SK-N-SH treated with all-trans-retinoic acid at 6 μM for 48 hours (cell line): Measurements from ENCODE around the gene FANCI.

Experiments used
- ATAC-seq: fragments of 200-7000 bp; cut with Tn5 transposase; 3 replicates; pipeline ENCODE4 v1.9.1; 2020; ENCODE audit warnings: mild to moderate bottlenecking, moderate library complexity
- ARNTL ChIP-seq: fragments of 450-650 bp; formaldehyde crosslinking; IDR thresholded peaks from 2 replicates; pipeline ENCODE4 v1.5.0; 2020; ENCODE audit warnings: low read depth, mild to moderate bottlenecking, moderate library complexity, borderline replicate concordance
- CREB5 ChIP-seq: fragments of 250-450 bp; sonication (Bioruptor Pico); IDR thresholded peaks from 2 replicates; pipeline ENCODE4 v1.5.1; 2020; ENCODE audit warnings: low read depth, mild to moderate bottlenecking, moderate library complexity
- CSDC2 ChIP-seq: fragments of 250-450 bp; sonication (Bioruptor Pico); IDR thresholded peaks from 2 replicates; pipeline ENCODE4 v1.5.0; 2020; ENCODE audit warnings: mild to moderate bottlenecking, moderate library complexity
- CSRNP3 ChIP-seq: fragments of 250-450 bp; sonication (Bioruptor Pico); IDR thresholded peaks from 2 replicates; pipeline ENCODE4 v1.5.1; 2021; ENCODE audit warnings: mild to moderate bottlenecking, moderate library complexity
- ESRRG ChIP-seq: fragments of 250-450 bp; sonication (Bioruptor Pico); IDR thresholded peaks from 2 replicates; pipeline ENCODE4 v1.6.1; 2021; ENCODE audit warnings: mild to moderate bottlenecking
- GLIS3 ChIP-seq: fragments of 250-450 bp; sonication (Bioruptor Pico); IDR thresholded peaks from 2 replicates; pipeline ENCODE4 v1.5.0; 2020; ENCODE audit warnings: mild to moderate bottlenecking, moderate library complexity
- ISL1 ChIP-seq: fragments of 250-450 bp; sonication (Bioruptor Pico); IDR thresholded peaks from 2 replicates; pipeline ENCODE4 v2.1.2; 2022; ENCODE audit warnings: mild to moderate bottlenecking, moderate library complexity
- OSR1 ChIP-seq: fragments of 250-450 bp; sonication (Bioruptor Pico); IDR thresholded peaks from 2 replicates; pipeline ENCODE4 v1.8.0; 2022; ENCODE audit warnings: moderate library complexity, mild to moderate bottlenecking, inconsistent platforms
- PATZ1 ChIP-seq: fragments of 250-450 bp; sonication (Bioruptor Pico); IDR thresholded peaks from 2 replicates; pipeline ENCODE4 v1.8.0; 2020; ENCODE audit warnings: mild to moderate bottlenecking, moderate library complexity, borderline replicate concordance
- POU6F1 ChIP-seq: fragments of 250-450 bp; sonication (Bioruptor Pico); IDR thresholded peaks from 2 replicates; pipeline ENCODE4 v1.8.0; 2021; ENCODE audit warnings: low read depth, mild to moderate bottlenecking, moderate library complexity, borderline replicate concordance
- PPARA ChIP-seq: fragments of 250-450 bp; sonication (Bioruptor Pico); IDR thresholded peaks from 2 replicates; pipeline ENCODE4 v1.5.0; 2020; ENCODE audit warnings: mild to moderate bottlenecking, borderline replicate concordance
- RARB ChIP-seq: fragments of 250-450 bp; sonication (Bioruptor Pico); IDR thresholded peaks from 2 replicates; pipeline ENCODE4 v1.8.0; 2021; ENCODE audit warnings: mild to moderate bottlenecking, moderate library complexity
- SNAI2 ChIP-seq: fragments of 250-450 bp; sonication (Bioruptor Pico); IDR thresholded peaks from 2 replicates; pipeline ENCODE4 v1.5.0; 2020; ENCODE audit warnings: mild to moderate bottlenecking, moderate library complexity
- TCF4 ChIP-seq: fragments of 250-450 bp; sonication (Bioruptor Pico); IDR thresholded peaks from 2 replicates; pipeline ENCODE4 v1.8.0; 2021; ENCODE audit warnings: mild to moderate bottlenecking, moderate library complexity, borderline replicate concordance
- TOX ChIP-seq: fragments of 250-450 bp; sonication (Bioruptor Pico); IDR thresholded peaks from 2 replicates; pipeline ENCODE4 v1.8.0; 2021; ENCODE audit warnings: mild to moderate bottlenecking, moderate library complexity, borderline replicate concordance
- TSHZ2 ChIP-seq: fragments of 250-450 bp; sonication (Bioruptor Pico); IDR thresholded peaks from 2 replicates; pipeline ENCODE4 v1.5.0; 2020; ENCODE audit warnings: mild to moderate bottlenecking, moderate library complexity
- ZC3H10 ChIP-seq: fragments of 250-450 bp; sonication (Bioruptor Pico); IDR thresholded peaks from 2 replicates; pipeline ENCODE4 v1.5.1; 2021; ENCODE audit warnings: mild to moderate bottlenecking, moderate library complexity
- ZFP3 ChIP-seq: fragments of 250-450 bp; sonication (Bioruptor Pico); IDR thresholded peaks from 2 replicates; pipeline ENCODE4 v1.5.0; 2020; ENCODE audit warnings: mild to moderate bottlenecking, moderate library complexity
- ZFP30 ChIP-seq: fragments of 450-650 bp; formaldehyde crosslinking; IDR thresholded peaks from 2 replicates; pipeline ENCODE4 v1.5.0; 2022; ENCODE audit warnings: mild to moderate bottlenecking, moderate library complexity
- ZNF565 ChIP-seq: fragments of 450-650 bp; formaldehyde crosslinking; conservative IDR thresholded peaks from 2 replicates; pipeline ENCODE4 v1.5.0; 2020; ENCODE audit warnings: low read depth, mild to moderate bottlenecking, moderate library complexity
- ZNF70 ChIP-seq: fragments of 450-650 bp; formaldehyde crosslinking; IDR thresholded peaks from 2 replicates; pipeline ENCODE4 v1.5.0; 2020; ENCODE audit warnings: mild to moderate bottlenecking, moderate library complexity

The FANCI gene

GRCh38 chr15:89247446-89247845 lies 3.7 kb downstream of the FANCI start:
- no peak for ATAC-seq
- no peak for TF ChIP-seq TOX (CRISPR knock-in tag)
- no peak for TF ChIP-seq SNAI2 (CRISPR knock-in tag)
- no peak for TF ChIP-seq ISL1 (CRISPR knock-in tag)
- no peak for TF ChIP-seq TCF4 (CRISPR knock-in tag)
- TF ChIP-seq OSR1, result no peak
- TF ChIP-seq ZNF70 (CRISPR knock-in tag), result no peak
- no peak for TF ChIP-seq ZFP3
- no peak for TF ChIP-seq GLIS3
- TF ChIP-seq ZC3H10 (CRISPR knock-in tag), result no peak
- TF ChIP-seq RARB (CRISPR knock-in tag), result no peak
- no peak for TF ChIP-seq POU6F1 (CRISPR knock-in tag)
- TF ChIP-seq ZFP30, result no peak
- TF ChIP-seq ZNF565 (CRISPR knock-in tag), result no peak
- TF ChIP-seq PPARA (CRISPR knock-in tag), result no peak
- TF ChIP-seq PATZ1 (CRISPR knock-in tag), result no peak
- no peak for TF ChIP-seq ESRRG (CRISPR knock-in tag)
- TF ChIP-seq CSDC2 (CRISPR knock-in tag), result no peak
- no peak for TF ChIP-seq CSRNP3 (CRISPR knock-in tag)
- TF ChIP-seq CREB5 (CRISPR knock-in tag), result no peak
- no peak for TF ChIP-seq ARNTL (CRISPR knock-in tag)

GRCh38 chr15:89248584-89248983 lies 4.8 kb downstream of the FANCI start:
- TF ChIP-seq TSHZ2 (CRISPR knock-in tag) (no peak), CREB5 (CRISPR knock-in tag) (no peak), PATZ1 (CRISPR knock-in tag) (no peak), SNAI2 (CRISPR knock-in tag) (no peak)
- TF ChIP-seq, all 23 proteins: peak for 0
- ATAC-seq, result no peak
